ENCODE results near the gene SEPTIN5.

The SEPTIN5 gene

GRCh38 chr22:19668748-19669147, 45.6 kb upstream of the SEPTIN5 start:
- TF ChIP-seq CTCF (IDR thresholded peaks at IDR 0.05; ENCODE audit: borderline replicate concordance, insufficient read depth, low read depth, low read length), result no peak
- no peak overlapping the region for H3K4me3 ChIP-seq (ENCODE audit: low read depth, low read length)

GRCh38 chr22:19669570-19669969, 44.7 kb upstream of the SEPTIN5 start:
- no peak overlapping the region for H3K4me3 ChIP-seq (ENCODE audit: low read depth, low read length)
- TF ChIP-seq CTCF (IDR thresholded peaks at IDR 0.05; ENCODE audit: borderline replicate concordance, insufficient read depth, low read depth, low read length), result no peak

- no peak overlapping the region for H3K4me3 ChIP-seq (ENCODE audit: low read depth, low read length)
- TF ChIP-seq CTCF (IDR thresholded peaks at IDR 0.05; ENCODE audit: borderline replicate concordance, insufficient read depth, low read depth, low read length), result no peak
These were observed 43.0 kb upstream of the SEPTIN5 start for GRCh38 chr22:19671316-19671715.

GRCh38 chr22:19672054-19672776, 42.1 kb upstream of the SEPTIN5 start:
- no peak for TF ChIP-seq CTCF (IDR thresholded peaks at IDR 0.05; ENCODE audit: borderline replicate concordance, insufficient read depth, low read depth, low read length)
- no peak overlapping the region for H3K4me3 ChIP-seq (ENCODE audit: low read depth, low read length)

GRCh38 chr22:19673660-19674059, 40.6 kb upstream of the SEPTIN5 start:
- TF ChIP-seq CTCF (IDR thresholded peaks at IDR 0.05; ENCODE audit: borderline replicate concordance, insufficient read depth, low read depth, low read length), result no peak

GRCh38 chr22:19674129-19674928, 40.0 kb upstream of the SEPTIN5 start:
- no peak for TF ChIP-seq CTCF (IDR thresholded peaks at IDR 0.05; ENCODE audit: borderline replicate concordance, insufficient read depth, low read depth, low read length)
- no peak overlapping the region for H3K4me3 ChIP-seq (ENCODE audit: low read depth, low read length)

More at GRCh38 chr22:19673660-19674059, 40.6 kb upstream of the SEPTIN5 start:
- no peak overlapping the region for H3K4me3 ChIP-seq (ENCODE audit: low read depth, low read length)

GRCh38 chr22:19674929-19675253, 39.4 kb upstream of the SEPTIN5 start:
- TF ChIP-seq CTCF (IDR thresholded peaks at IDR 0.05; ENCODE audit: borderline replicate concordance, insufficient read depth, low read depth, low read length), result no peak
- H3K4me3 ChIP-seq (ENCODE audit: low read depth, low read length), result no peak overlapping the region
